ENCODE results near the gene TSPAN4.

DNA sequence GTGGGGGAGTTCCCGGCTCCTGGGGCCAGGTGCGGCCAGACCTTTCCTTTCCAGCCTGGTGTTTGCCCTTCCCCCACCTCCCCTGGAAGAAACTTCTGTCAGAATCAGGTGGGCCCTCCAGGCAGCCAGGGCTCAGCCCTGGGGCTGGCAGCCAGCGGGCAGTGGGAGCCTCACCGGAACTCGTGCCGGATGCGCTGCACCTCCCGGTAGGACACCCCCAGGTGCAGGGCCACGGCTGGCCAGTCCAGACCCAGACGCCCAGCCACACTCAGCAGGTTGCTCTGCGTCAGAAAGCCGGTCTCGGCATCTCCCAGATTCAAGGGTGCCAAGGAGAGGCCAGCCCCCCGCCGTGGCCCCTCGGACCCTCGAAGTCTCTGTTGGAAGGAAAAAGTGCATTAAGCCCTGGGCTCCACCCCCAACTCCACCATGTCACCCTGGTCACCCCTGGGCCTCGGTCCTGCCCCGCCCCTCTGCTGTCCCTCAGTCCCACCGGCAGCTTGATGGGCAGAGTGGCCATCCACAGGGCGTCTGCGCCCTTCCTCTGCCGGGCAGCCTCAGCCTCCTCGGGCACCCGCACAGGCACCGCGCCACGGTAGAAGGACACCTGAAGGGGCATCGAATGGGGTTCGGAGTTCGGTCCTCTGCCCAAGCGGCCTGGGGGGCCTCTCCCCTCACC is 42.9 kb upstream of the TSPAN4 start:
- TF ChIP-seq, protein P1, sequence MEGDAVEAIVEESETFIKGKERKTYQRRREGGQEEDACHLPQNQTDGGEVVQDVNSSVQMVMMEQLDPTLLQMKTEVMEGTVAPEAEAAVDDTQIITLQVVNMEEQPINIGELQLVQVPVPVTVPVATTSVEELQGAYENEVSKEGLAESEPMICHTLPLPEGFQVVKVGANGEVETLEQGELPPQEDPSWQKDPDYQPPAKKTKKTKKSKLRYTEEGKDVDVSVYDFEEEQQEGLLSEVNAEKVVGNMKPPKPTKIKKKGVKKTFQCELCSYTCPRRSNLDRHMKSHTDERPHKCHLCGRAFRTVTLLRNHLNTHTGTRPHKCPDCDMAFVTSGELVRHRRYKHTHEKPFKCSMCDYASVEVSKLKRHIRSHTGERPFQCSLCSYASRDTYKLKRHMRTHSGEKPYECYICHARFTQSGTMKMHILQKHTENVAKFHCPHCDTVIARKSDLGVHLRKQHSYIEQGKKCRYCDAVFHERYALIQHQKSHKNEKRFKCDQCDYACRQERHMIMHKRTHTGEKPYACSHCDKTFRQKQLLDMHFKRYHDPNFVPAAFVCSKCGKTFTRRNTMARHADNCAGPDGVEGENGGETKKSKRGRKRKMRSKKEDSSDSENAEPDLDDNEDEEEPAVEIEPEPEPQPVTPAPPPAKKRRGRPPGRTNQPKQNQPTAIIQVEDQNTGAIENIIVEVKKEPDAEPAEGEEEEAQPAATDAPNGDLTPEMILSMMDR (IDR thresholded peaks at IDR 0.05), result no peak
- TF ChIP-seq POLR2A (IDR thresholded peaks at IDR 0.05) (no peak), EP300 (IDR thresholded peaks at IDR 0.05) (no peak)
